Measurements from ENCODE around the gene ANKRD30BL.
"Not testable (repeated sequence)": the region's sequence is repeated elsewhere in the genome, so short reads cannot be mapped to it uniquely, and the experiment has no call there.

- not testable (repeated sequence) for TF ChIP-seq POLR2A, CTCF (IDR thresholded peaks at IDR 0.05)
Measured at GRCh38 chr2:132161161-132162124, at the start of gene ANKRD30BL.

Data from esophagus squamous epithelium (tissue), 4 donors.